ENCODE results near the gene PRR32.
"Not testable (repeated sequence)": the region's sequence is repeated elsewhere in the genome, so short reads cannot be mapped to it uniquely, and the experiment has no call there.

The PRR32 gene

GRCh38 chrX:126819429-126819828 is at the start of gene PRR32:
PRR32 (plus strand) TSS chrX:126819729; CDS start chrX:126819844, 115 bp downstream.
- DNase-seq (ENCODE audit: extremely low read depth, low read depth): no peak
- no peak within 1 kb of the TSS for H3K4me3 ChIP-seq (replicated peaks; ENCODE audit: low read depth, low read length)
- TF ChIP-seq CTCF (IDR thresholded peaks at IDR 0.05; ENCODE audit: low read depth, low read length, missing control alignments): no peak

GRCh38 chrX:126770179-126770578 is 49.4 kb upstream of the PRR32 start:
- no peak overlapping the region for H3K4me3 ChIP-seq (replicated peaks; ENCODE audit: low read depth, low read length)
- no peak for TF ChIP-seq CTCF (IDR thresholded peaks at IDR 0.05; ENCODE audit: low read depth, low read length, missing control alignments)
- DNase-seq (ENCODE audit: extremely low read depth, low read depth): no peak

GRCh38 chrX:126785539-126785938 is 34.0 kb upstream of the PRR32 start:
- no peak for DNase-seq (ENCODE audit: extremely low read depth, low read depth)

GRCh38 chrX:126799059-126799458 is 20.5 kb upstream of the PRR32 start:
- no peak for DNase-seq (ENCODE audit: extremely low read depth, low read depth)
- TF ChIP-seq CTCF (IDR thresholded peaks at IDR 0.05; ENCODE audit: low read depth, low read length, missing control alignments): no peak
- H3K4me3 ChIP-seq (replicated peaks; ENCODE audit: low read depth, low read length): no peak overlapping the region

More at GRCh38 chrX:126785539-126785938, 34.0 kb upstream of the PRR32 start:
- H3K4me3 ChIP-seq (replicated peaks; ENCODE audit: low read depth, low read length): no peak overlapping the region
- TF ChIP-seq CTCF (IDR thresholded peaks at IDR 0.05; ENCODE audit: low read depth, low read length, missing control alignments): no peak

- H3K4me3 ChIP-seq (replicated peaks; ENCODE audit: low read depth, low read length); DNase-seq (ENCODE audit: extremely low read depth, low read depth): not testable (repeated sequence)
Measured at GRCh38 chrX:126806784-126807183, 12.7 kb upstream of the PRR32 start.

GRCh38 chrX:126815806-126816205 is 3.7 kb upstream of the PRR32 start:
- no peak for DNase-seq (ENCODE audit: extremely low read depth, low read depth)
- no peak overlapping the region for H3K4me3 ChIP-seq (replicated peaks; ENCODE audit: low read depth, low read length)
- no peak for TF ChIP-seq CTCF (IDR thresholded peaks at IDR 0.05; ENCODE audit: low read depth, low read length, missing control alignments)

- H3K4me3 ChIP-seq (replicated peaks; ENCODE audit: low read depth, low read length): no peak overlapping the region
- TF ChIP-seq CTCF (IDR thresholded peaks at IDR 0.05; ENCODE audit: low read depth, low read length, missing control alignments): no peak
- no peak for DNase-seq (ENCODE audit: extremely low read depth, low read depth)
Measured at GRCh38 chrX:126820700-126821420, 1.3 kb downstream of the PRR32 start.
